ENCODE measurements around the gene CFAP61.

DNA sequence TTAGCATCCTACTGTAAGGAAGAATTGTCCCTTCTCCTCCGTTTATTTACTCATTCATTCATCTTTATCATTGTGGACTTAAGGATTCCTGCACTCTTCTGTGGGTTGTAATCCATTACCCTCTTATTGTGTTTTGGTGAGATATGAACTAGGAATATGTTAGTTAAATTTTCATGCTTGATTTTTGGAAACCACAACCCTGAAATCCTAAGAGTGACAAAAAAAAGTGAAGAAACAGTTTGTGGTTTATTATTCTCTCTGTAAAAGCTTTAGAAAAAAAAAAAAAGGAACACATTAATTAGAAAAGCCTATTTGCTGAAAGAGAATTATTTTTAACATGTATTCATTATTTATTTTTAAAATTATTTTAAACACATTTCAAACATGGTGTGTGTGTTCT is 278.8 kb downstream of the CFAP61 start:
- TF ChIP-seq SRF (CRISPR knock-in tag; IDR thresholded peaks at IDR 0.05), result no peak
- TF ChIP-seq, protein P1, sequence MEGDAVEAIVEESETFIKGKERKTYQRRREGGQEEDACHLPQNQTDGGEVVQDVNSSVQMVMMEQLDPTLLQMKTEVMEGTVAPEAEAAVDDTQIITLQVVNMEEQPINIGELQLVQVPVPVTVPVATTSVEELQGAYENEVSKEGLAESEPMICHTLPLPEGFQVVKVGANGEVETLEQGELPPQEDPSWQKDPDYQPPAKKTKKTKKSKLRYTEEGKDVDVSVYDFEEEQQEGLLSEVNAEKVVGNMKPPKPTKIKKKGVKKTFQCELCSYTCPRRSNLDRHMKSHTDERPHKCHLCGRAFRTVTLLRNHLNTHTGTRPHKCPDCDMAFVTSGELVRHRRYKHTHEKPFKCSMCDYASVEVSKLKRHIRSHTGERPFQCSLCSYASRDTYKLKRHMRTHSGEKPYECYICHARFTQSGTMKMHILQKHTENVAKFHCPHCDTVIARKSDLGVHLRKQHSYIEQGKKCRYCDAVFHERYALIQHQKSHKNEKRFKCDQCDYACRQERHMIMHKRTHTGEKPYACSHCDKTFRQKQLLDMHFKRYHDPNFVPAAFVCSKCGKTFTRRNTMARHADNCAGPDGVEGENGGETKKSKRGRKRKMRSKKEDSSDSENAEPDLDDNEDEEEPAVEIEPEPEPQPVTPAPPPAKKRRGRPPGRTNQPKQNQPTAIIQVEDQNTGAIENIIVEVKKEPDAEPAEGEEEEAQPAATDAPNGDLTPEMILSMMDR (IDR thresholded peaks at IDR 0.05 in 2 of 3, conservative IDR thresholded peaks at IDR 0.05 in 1 of 3; ENCODE audit: insufficient read depth in 2 of 3, low read depth in 1 of 3, low read length in 3 of 3), result no peak
- TF ChIP-seq, protein P2, sequence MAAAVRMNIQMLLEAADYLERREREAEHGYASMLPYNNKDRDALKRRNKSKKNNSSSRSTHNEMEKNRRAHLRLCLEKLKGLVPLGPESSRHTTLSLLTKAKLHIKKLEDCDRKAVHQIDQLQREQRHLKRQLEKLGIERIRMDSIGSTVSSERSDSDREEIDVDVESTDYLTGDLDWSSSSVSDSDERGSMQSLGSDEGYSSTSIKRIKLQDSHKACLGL (CRISPR knock-in tag; IDR thresholded peaks at IDR 0.05; ENCODE audit: borderline replicate concordance, poor library complexity, severe bottlenecking), result no peak
- TF ChIP-seq ELF4 (CRISPR knock-in tag; IDR thresholded peaks at IDR 0.05), result no peak
- no peak for TF ChIP-seq TCF3 (CRISPR knock-in tag; IDR thresholded peaks at IDR 0.05)
- no peak for TF ChIP-seq TCF7L2 (IDR thresholded peaks at IDR 0.05; ENCODE audit: low read depth, low read length)
- TF ChIP-seq, protein P3, sequence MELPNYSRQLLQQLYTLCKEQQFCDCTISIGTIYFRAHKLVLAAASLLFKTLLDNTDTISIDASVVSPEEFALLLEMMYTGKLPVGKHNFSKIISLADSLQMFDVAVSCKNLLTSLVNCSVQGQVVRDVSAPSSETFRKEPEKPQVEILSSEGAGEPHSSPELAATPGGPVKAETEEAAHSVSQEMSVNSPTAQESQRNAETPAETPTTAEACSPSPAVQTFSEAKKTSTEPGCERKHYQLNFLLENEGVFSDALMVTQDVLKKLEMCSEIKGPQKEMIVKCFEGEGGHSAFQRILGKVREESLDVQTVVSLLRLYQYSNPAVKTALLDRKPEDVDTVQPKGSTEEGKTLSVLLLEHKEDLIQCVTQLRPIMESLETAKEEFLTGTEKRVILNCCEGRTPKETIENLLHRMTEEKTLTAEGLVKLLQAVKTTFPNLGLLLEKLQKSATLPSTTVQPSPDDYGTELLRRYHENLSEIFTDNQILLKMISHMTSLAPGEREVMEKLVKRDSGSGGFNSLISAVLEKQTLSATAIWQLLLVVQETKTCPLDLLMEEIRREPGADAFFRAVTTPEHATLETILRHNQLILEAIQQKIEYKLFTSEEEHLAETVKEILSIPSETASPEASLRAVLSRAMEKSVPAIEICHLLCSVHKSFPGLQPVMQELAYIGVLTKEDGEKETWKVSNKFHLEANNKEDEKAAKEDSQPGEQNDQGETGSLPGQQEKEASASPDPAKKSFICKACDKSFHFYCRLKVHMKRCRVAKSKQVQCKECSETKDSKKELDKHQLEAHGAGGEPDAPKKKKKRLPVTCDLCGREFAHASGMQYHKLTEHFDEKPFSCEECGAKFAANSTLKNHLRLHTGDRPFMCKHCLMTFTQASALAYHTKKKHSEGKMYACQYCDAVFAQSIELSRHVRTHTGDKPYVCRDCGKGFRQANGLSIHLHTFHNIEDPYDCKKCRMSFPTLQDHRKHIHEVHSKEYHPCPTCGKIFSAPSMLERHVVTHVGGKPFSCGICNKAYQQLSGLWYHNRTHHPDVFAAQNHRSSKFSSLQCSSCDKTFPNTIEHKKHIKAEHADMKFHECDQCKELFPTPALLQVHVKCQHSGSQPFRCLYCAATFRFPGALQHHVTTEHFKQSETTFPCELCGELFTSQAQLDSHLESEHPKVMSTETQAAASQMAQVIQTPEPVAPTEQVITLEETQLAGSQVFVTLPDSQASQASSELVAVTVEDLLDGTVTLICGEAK (IDR thresholded peaks at IDR 0.05), result no peak
- TF ChIP-seq, protein P3 (CRISPR knock-in tag; IDR thresholded peaks at IDR 0.05), result no peak
- TF ChIP-seq ETV6 (IDR thresholded peaks at IDR 0.05; ENCODE audit: borderline replicate concordance in 1 of 2, low read depth in 2 of 2, low read length in 1 of 2), result no peak
- TF ChIP-seq ETV6 (CRISPR knock-in tag; IDR thresholded peaks at IDR 0.05; ENCODE audit: borderline replicate concordance), result no peak
- TF ChIP-seq SMC3 (conservative IDR thresholded peaks at IDR 0.05; ENCODE audit: insufficient read depth, low read depth, low read length), result no peak
- TF ChIP-seq HDAC2 (IDR thresholded peaks at IDR 0.05), result no peak
- TF ChIP-seq CBFB (CRISPR knock-in tag; IDR thresholded peaks at IDR 0.05), result no peak
- no peak for TF ChIP-seq ZNF695 (CRISPR knock-in tag; IDR thresholded peaks at IDR 0.05)
